Measurements from ENCODE around the gene KCTD6. TPM values are rescaled to one million over a fixed set of nuclear protein-coding genes. Genes with fewer than 3 reads are reported as not detected.

KCTD6 gene
- total RNA-seq, 6 experiments from 2014 or later, result 6.4 to 9.6 (median 7.4) TPM

DNA sequence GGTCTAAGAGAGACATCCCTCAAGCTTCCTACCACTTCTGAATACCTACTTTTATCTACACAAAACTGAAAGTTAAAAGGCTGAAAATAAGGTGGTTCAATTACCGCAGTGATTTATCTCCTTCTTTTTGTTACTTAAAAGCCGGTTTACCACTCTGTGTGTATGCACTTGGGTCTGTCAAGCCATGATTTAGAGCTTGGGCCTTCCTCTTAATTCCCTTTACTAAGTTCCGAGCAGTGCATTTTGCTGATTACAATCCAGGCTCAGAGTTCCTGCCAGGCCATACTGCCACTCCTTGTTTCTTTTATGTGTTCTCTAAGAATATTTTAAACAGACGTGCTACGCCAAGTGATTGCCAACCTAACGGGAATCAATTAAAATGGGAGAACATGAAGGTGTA is 16.5 kb downstream of the KCTD6 start:
- TF ChIP-seq, protein P1, sequence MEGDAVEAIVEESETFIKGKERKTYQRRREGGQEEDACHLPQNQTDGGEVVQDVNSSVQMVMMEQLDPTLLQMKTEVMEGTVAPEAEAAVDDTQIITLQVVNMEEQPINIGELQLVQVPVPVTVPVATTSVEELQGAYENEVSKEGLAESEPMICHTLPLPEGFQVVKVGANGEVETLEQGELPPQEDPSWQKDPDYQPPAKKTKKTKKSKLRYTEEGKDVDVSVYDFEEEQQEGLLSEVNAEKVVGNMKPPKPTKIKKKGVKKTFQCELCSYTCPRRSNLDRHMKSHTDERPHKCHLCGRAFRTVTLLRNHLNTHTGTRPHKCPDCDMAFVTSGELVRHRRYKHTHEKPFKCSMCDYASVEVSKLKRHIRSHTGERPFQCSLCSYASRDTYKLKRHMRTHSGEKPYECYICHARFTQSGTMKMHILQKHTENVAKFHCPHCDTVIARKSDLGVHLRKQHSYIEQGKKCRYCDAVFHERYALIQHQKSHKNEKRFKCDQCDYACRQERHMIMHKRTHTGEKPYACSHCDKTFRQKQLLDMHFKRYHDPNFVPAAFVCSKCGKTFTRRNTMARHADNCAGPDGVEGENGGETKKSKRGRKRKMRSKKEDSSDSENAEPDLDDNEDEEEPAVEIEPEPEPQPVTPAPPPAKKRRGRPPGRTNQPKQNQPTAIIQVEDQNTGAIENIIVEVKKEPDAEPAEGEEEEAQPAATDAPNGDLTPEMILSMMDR (IDR thresholded peaks at IDR 0.05), result no peak
- no peak overlapping the region for H3K4me3 Mint-ChIP-seq
- H3K4me1 Mint-ChIP-seq (ENCODE audit: low read depth), result no peaks in the 10 kb centered on the region
- H3K9me3 Mint-ChIP-seq, result no peaks in the 10 kb centered on the region
- no peak for DNase-seq
- no peaks in the 10 kb centered on the region for H3K27me3 Mint-ChIP-seq (ENCODE audit: insufficient read depth)
- H3K36me3 Mint-ChIP-seq (ENCODE audit: low read depth), result no peaks in the 10 kb centered on the region
- H3K27ac Mint-ChIP-seq, result no peak overlapping the region

DNA sequence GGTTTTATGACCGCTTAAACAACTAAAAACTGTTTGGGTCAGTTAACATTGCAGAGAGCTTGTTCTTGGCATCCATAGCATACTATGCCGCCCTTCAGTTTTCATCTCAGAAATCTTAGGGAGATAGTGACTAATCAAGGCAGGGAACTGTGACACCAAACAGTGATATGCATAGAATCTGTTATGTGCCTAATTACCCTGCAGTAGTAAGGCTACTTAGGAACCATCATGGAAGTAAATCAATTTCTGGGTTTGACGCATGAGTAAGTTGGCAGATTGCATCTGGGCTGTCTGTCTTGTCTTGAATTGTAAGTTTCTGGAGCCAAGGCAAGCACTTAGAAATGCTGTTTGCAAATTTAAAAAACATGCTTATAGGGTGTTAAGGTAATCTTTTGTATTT is 22.5 kb downstream of the KCTD6 start:
- Mint-ChIP-seq H3K27me3 (ENCODE audit: insufficient read depth) (no peaks in the 10 kb centered on the region), H3K27ac (no peak overlapping the region), H3K9me3 (no peaks in the 10 kb centered on the region), H3K36me3 (ENCODE audit: low read depth) (no peaks in the 10 kb centered on the region; the same call in 1 of the 2 replicates), H3K4me1 (ENCODE audit: low read depth) (no peaks in the 10 kb centered on the region), H3K4me3 (no peak overlapping the region)
- TF ChIP-seq, protein P1 (IDR thresholded peaks at IDR 0.05), result no peak
- no peak for DNase-seq

DNA sequence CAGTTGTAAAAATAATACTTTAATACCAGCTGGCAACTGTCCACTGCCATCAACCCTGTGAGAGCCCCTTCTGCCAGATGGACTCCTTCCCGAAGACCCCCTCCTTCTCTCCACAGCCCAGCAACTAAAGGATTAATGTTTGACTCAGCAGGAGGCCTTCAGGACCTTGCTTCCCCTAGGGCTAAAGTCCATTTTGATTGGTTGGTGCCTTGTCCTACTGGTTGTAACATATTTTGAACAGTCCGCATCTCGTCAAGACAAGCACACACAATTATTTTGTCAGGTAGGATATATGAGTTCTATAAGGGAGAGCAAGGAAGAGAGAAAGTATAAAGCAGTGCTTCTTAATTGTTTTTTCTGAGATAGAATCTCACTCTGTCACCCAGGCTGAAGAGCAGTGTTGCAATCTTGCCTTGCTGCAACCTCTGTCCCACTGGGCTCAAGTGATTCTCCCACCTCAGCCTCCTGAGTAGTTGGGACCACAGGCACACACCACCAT is 26.4 kb downstream of the KCTD6 start:
- no peaks in the 10 kb centered on the region for H3K4me1 Mint-ChIP-seq (ENCODE audit: low read depth)
- no peaks in the 10 kb centered on the region; the same call in 1 of the 2 replicates for H3K27me3 Mint-ChIP-seq (ENCODE audit: insufficient read depth)
- H3K27ac Mint-ChIP-seq, result no peak overlapping the region
- H3K36me3 Mint-ChIP-seq (ENCODE audit: low read depth), result no peaks in the 10 kb centered on the region; the same call in 1 of the 2 replicates
- no peaks in the 10 kb centered on the region for H3K9me3 Mint-ChIP-seq
- no peak overlapping the region for H3K4me3 Mint-ChIP-seq
- DNase-seq, result no peak
- TF ChIP-seq, protein P1 (IDR thresholded peaks at IDR 0.05), result no peak

DNA sequence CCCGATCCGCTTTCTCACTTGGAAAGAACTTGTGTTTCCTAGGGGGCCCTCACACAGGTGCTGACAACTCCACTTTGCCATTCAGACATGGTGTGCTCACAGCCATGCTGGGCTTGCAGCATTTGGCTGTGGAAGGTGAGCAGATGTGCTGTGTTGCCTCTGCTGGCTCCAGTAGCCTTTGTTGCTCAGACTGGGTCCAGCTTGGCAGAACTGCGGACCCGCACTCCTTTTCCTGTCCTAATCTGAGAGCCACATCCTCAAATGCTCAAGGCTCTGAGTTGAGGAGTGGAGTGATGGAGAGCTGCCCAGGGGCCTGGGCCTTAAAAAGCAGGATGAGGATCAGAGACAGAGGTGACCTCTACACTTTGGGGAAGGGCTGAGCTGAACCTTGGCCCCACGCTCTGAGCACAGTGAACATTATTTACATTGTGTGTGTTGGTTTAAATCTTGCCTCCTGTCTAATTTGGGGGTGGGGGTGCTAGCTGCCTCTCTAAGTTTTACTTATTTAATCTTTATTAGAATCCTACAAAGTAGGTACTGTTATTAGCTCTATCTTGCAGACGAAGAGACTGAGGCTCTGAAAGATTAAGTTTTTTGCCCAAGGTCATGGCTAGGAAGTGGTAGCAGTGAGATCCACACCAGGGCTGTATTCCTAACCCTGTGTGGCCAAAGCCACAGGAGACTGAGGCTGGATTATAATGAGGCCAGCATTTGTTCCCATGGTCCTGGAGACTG is 27.9 kb downstream of the KCTD6 start:
- H3K27ac Mint-ChIP-seq, result no peak overlapping the region
- no peak for DNase-seq
- no peaks in the 10 kb centered on the region; the same call in 1 of the 2 replicates for H3K36me3 Mint-ChIP-seq (ENCODE audit: low read depth)
- TF ChIP-seq, protein P1 (IDR thresholded peaks at IDR 0.05), result no peak
- H3K4me3 Mint-ChIP-seq, result no peak overlapping the region
- no peaks in the 10 kb centered on the region; the same call in 1 of the 2 replicates for H3K27me3 Mint-ChIP-seq (ENCODE audit: insufficient read depth)
- H3K9me3 Mint-ChIP-seq, result no peaks in the 10 kb centered on the region
- H3K4me1 Mint-ChIP-seq (ENCODE audit: low read depth), result no peaks in the 10 kb centered on the region

DNA sequence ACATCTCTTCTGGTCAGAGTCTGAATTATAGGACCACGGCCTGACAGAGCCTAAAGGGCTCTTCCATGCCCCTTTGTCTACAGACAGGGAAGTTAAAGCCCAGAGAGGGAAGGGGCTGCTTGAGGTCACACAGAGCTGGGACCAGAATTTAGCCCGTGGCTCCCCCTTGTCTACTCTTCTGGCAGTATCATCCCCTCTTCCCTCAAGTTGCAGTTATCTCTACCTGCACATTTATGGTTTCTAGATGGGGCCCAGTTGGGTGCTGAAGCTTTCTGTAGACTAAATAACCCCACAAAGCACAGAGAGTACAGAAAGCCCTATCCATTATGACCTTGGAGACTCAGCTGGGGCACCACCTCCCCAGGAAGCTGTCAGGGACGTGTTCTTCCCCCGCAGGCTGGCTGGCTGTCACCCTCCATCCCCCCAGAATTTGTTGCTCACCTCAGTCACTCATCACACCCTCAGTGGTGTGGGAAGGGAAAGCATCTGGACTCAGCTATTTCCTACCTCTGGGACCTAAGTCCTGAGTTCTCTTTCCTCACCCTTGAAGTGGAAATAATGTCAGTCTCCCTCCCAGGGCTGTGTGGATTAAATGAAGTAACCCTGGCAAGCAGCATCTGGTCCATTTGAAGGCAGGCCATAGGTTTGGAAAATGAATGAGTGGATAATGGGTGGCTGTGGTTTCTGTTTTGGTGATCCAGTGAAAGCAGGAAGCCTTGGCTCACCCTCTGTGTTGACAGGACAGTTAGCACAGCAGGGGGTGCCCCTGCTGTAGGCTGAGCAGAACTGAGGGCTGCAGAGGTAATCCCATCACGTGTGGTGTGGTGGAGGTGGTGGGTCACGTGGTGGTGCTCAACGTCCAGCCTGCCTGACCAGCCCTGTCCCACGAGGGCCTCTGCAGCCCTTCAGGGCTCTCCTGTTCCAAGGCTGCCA is 28.8 kb downstream of the KCTD6 start:
- TF ChIP-seq, protein P1 (IDR thresholded peaks at IDR 0.05), result no peak
- no peak for DNase-seq
- no peaks in the 10 kb centered on the region; the same call in 1 of the 2 replicates for H3K36me3 Mint-ChIP-seq (ENCODE audit: low read depth)
- no peaks in the 10 kb centered on the region; the same call in 1 of the 2 replicates for H3K27me3 Mint-ChIP-seq (ENCODE audit: insufficient read depth)
- H3K9me3 Mint-ChIP-seq, result no peaks in the 10 kb centered on the region
- no peak overlapping the region for H3K4me3 Mint-ChIP-seq
- peaks cover 5% of the 10 kb centered on the region for H3K4me1 Mint-ChIP-seq (ENCODE audit: low read depth)
- no peak overlapping the region for H3K27ac Mint-ChIP-seq

Measured in HFFc6 (cell line).